ENCODE results near the gene SYNGR4.

SYNGR4 gene

DNA sequence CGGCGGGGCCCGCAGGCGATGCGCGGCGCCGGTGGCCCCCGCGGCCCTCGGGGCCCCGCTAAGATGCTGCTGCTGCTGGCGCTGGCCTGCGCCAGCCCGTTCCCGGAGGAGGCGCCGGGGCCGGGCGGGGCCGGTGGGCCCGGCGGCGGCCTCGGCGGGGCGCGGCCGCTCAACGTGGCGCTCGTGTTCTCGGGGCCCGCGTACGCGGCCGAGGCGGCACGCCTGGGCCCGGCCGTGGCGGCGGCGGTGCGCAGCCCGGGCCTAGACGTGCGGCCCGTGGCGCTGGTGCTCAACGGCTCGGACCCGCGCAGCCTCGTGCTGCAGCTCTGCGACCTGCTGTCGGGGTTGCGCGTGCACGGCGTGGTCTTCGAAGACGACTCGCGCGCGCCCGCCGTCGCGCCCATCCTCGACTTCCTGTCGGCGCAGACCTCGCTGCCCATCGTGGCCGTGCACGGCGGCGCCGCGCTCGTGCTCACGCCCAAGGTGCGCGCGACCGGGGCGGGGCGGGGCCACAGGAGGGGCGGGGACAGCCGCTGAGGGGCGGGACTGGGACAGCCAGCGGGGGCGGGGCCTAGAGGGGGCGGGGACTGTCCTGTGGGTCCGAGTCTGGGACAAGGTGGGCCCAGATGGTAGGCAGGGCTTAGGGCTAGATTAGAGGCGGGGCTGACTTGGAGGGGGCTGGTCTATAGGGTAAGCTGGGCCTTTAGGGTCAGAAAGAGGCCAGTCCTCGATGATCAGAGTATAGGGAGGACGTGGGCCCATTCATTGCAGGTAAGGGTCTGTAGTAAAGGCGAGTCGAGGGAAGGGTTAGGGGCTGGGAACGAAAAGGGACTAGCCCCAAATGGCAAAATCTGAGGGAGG is 34.4 kb downstream of the SYNGR4 start:
- DNase-seq: peak; percentile 75

DNA sequence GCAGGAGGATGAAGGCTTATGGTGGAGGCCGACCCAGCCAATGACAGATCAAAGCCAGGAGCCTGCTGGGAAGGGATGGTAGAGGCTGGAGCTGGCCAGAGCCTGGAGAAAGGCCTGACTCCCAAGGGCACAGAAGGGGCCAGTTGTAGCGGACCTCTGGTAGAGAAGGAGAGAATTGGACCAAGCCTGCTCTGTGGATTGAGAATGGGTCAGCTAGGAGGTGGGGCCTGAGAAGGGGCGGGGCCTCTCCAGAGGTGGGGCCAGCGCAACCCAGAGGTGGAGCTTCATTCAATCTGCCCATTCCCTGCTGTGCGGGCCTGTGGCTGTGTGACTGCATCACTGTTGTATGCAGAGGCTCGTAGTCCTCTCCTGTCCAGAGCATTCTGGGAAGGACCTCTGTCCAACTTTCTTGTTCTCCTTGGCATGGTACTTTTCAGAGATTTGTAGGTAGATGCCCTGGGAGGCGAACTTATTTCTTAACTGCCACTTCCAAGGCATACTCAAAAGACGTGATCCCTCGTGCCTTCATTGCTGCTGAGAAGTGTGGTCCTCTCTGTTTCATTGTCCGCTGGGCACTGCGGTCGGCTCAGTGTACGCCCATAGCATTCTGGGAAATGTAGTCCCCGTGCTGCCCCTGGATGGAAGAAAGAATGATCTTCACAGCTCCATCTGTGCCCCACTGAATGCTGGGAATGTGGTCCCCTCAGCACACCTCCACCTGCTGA is 36.0 kb downstream of the SYNGR4 start:
- DNase-seq: peak; percentile 28

DNA sequence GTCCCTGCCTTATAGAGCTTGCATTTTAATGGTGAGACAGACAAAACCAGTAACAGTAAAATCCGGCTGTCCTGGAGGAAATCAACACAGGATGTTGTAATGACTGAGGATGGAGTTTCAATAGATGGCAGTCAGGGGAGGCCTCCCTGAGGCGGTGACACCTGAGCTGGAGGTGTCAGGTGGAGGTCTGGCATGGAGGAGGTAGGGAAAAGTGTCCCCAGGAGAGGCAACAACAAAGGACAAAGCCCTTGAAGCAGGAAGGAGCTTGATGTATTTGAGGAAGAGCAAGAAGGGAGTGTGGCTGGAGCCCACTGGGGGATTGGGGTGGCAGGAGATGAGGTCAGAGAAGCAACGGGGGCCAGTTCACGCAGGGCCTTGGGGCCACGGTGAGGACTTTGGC is 37.1 kb downstream of the SYNGR4 start:
- no peak for DNase-seq

DNA sequence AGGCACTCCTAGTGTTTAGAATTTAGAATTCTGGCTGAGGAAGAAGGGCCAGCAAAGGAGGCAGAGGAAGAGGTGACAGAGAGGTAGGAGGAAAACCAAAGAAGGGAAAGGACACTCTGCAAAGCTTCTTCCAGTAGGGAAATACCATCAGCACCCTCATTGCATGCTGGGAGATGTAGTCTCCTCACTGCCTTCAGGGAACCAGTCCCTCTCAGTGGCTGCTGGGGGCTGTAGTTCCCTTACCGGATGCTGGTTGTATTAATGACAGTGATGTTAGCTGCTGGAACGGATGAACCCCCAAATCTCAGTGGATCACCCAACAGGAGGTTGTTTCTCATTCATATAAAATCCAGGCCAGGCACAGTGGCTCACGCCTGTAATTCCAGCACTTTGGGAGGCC is 39.4 kb downstream of the SYNGR4 start:
- DNase-seq: peak; percentile 49

DNA sequence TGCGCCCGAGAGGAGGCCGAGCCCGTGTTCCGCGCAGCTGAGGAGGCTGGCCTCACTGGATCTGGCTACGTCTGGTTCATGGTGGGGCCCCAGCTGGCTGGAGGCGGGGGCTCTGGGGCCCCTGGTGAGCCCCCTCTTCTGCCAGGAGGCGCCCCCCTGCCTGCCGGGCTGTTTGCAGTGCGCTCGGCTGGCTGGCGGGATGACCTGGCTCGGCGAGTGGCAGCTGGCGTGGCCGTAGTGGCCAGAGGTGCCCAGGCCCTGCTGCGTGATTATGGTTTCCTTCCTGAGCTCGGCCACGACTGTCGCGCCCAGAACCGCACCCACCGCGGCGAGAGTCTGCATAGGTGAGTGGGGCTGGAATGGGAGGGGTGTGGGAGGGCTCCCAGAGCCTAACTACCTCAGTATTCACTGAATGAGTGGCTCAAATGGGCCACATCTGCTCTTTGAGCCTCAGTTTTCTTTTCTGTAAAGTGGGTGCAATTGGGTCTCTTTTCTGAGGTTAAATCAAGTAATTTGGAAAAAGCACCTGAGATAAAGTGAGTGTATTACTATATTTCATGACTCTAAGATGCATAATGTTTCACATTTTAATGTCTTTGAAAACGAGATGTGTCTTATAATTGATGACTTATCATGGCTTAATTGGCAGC is 41.0 kb downstream of the SYNGR4 start:
- DNase-seq: no peak

DNA sequence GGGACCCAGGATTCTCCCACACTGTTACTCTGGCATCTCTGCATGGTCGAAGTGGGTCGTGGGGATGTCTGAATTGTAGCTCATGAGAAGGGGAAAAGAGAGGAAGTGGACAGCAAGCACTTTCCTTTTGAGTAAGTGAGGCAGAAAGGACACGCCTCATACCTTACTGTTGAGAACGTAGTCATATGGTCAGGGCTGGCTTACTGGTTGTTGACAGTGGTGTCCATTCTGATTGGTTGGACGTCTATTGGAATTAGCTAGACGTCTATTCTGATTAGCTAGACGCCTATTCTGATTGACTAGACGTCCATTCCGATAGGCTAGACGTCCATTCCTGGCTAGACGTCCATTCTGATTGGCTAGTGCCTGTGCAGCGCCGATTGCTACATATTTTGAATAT is 41.7 kb downstream of the SYNGR4 start:
- no peak for DNase-seq

DNA sequence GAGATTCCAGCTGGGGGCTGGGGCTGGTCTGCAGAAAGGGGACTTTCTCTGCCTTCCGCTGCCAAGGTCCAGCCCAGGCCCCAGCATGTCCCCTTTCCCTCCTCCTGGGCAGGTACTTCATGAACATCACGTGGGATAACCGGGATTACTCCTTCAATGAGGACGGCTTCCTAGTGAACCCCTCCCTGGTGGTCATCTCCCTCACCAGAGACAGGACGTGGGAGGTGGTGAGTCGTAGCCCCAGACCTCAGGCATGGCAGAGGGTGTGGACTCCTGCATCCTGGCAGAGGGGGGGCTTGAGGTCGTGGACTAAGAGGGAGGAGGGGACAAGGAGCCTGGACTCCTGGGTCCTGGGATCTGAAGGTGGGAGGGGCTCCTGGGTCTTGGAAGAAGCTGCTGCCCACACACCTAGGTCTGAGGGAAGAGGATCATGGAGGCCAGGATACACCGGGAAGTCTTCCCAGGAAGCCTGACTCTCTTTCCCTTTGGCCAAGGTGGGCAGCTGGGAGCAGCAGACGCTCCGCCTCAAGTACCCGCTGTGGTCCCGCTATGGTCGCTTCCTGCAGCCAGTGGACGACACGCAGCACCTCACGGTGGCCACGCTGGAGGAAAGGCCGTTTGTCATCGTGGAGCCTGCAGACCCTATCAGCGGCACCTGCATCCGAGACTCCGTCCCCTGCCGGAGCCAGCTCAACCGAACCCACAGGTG is 49.9 kb downstream of the SYNGR4 start:
- no peak for DNase-seq

DNA sequence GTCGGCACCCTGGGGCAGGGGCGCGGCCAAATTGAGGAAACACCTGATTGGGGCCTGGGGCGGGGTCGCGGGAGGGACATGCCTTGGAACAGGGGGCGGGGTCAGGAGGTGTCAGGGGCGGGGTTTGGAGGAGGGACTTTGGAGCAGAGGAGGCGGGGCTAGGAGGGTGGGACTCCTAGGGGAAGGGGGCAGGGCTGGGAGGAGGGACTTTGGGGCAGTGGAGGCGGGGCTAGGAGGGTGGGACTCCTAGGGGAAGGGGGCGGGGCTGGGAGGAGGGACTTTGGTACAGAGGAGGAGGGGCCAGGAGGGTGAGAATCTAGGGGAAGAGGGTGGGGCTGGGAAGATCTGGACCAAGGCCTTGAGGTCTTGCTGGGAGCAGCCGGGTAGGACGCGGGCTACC is 51.2 kb downstream of the SYNGR4 start:
- peak; percentile 59 for DNase-seq

DNA sequence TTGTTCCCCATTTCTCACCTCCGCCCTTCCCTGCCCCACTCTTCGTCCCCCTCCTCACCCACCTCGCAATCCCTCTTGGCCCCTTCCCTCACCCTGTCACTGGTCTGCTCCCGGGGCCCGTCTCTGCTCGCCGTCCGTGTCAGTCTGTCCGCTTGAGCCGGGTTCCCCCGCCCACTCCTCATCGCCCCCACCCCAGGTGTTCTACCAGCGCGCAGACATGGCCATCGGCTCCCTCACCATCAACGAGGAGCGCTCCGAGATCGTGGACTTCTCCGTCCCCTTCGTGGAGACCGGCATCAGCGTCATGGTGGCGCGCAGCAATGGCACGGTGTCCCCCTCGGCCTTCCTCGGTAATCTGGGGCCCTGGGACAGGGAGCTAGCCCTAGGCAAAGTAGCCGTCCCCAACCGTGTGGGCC is 51.6 kb downstream of the SYNGR4 start:
- DNase-seq: no peak

DNA sequence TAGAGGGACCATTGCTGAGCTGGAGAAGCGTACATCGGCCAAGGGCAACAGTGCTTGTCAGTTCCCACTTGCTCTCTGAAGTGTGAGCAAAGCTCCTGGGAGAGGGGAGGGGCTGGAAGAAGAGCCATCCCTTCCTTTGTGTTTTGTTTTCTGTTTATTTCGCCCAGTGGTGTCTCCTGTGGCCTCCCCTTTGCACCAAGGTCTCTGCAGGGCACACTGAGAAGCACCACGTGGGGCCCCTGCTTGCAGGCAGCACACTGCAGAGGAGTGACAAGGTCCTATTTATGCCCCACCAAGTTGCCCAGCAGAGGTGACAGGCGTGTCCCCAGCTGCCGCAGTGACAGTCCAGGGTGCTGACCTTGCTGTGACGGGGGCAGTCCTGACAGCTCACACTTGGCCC is 53.3 kb downstream of the SYNGR4 start:
- DNase-seq: no peak

DNA sequence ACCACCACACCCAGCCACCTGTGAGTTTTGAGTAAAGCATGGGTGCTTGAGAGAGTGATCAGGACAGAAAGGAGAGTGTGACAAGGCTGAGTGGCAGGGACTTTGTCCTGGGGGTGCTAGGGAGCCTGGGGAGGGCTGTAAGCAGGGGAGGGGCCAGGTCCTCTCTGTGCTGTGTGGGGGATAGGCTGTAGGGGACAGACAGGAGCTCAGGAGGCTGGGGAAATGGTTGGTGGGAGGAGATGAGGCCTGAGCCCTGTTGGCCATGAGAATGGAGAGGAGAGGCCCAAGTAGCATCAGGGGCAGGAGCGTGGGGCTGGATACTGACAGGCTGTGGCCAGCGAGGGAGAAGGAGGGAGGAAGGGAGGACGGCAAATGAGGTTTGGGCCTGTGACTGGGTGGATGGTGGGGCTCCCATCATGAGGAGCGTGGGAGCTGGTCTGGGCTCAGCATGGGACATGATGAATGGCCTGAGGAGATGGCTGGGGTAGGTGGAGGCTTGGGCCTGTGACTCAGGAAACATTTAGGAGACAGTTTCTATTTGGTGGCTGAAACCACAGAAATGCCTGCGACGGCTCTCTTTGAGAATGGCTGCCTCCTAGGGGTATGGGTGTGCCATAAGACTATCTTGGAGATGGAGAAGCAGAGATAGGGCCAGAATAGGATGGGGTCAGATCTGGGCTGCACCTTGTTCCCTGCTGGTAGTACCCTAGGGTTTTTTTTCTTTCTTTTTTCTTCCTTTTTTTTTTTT is 54.3 kb downstream of the SYNGR4 start:
- no peak for DNase-seq

DNA sequence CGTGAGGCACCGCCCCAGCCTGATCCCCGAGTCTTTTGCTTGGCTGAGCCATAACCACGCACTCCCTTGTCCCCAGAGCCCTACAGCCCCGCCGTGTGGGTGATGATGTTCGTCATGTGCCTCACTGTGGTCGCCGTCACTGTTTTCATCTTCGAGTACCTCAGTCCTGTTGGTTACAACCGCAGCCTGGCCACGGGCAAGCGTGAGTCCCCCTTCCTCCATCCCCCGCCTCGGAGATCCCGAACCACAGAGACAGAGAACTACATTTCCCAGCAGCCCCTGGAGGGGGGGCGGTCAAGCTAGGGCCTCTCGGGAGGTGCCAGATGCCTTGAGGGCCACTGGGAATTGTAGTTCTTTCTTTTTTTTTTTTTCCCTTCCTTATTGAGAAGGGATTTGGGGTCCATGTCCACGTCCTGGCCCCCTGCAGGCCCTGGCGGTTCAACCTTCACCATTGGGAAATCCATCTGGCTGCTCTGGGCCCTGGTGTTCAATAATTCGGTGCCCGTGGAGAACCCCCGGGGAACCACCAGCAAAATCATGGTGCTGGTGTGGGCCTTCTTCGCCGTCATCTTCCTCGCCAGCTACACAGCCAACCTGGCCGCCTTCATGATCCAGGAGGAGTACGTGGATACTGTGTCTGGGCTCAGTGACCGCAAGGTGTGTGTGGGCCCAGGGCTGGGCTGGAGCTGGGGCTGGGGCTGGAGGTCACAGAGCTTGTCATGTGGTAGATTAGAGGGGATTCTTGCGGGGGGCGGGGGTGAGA is 55.2 kb downstream of the SYNGR4 start:
- DNase-seq: peak; percentile 76

DNA sequence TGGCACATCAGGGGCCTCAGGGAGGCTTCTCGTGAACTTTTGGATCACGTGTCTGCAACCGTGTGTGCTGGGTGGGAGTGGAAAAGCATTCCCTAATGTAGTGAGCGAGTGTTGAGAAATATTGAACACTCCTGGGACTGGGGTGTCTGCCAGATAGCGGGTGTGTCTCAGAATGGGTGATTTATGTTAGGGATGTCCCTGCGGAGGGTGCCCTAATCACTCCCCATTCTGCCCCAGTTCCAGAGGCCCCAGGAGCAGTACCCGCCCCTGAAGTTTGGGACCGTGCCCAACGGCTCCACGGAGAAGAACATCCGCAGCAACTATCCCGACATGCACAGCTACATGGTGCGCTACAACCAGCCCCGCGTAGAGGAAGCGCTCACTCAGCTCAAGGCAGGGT is 57.4 kb downstream of the SYNGR4 start:
- DNase-seq: no peak

DNA sequence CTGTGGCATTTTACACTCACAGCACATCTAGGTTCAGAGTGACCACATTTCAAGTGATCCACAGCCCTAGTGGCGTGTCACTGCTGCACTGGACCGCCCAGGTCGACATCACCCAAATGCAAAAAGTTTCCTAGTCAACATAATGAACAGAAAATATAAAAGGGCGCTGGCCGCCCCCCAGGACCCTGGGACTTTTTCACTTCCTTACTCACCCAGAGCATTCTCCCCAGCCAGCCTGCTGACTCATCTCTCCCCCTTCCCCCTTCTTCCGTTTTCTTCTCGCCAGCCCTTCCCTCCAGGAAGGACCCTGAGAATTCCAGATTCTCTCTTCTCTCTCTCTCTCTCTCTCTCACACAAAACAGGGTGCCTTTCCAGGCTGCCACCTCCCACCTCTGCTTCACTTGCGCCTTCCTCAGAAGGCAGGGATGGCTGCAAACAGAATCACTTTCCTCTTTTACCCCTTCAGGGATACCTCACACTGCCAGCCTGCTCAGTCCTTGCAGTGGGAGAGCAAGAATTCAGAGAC is 60.6 kb downstream of the SYNGR4 start:
- no peak for DNase-seq
